HepG2 (cell line): ENCODE results near the gene FAM43A. TPM values are rescaled to one million over a fixed set of nuclear protein-coding genes. Genes with fewer than 3 reads are reported as not detected.

Experiments
- ATAC-seq: fragments of 200-7000 bp; cut with Tn5 transposase; 3 replicates; pipeline ENCODE4 v1.9.1; 2020; ENCODE audit warnings: mild to moderate bottlenecking, moderate library complexity
- BruUV-seq: library from RNA; stranded (reverse); fragments of 400-500 nt; replicated peaks from 2 replicates; lab custom pipeline; 2021; lab: Mats Ljungman, UMichigan
- CTCF ChIA-PET: fragments of 300-600 bp; formaldehyde crosslinking; extraction: SDS; loops from one replicate; lab custom pipeline; 2021; ENCODE audit warnings: low total read pairs, inconsistent platforms, low intra/inter-chr PET ratio; lab: Yijun Ruan, JAX
- POLR2A ChIA-PET: fragments of 350-600 bp; sonication (Branson Sonifier 250); formaldehyde crosslinking; loops from one replicate; lab custom pipeline; 2020; ENCODE audit warnings: antibody characterized with exemption, inconsistent platforms; lab: Yijun Ruan, JAX
- DNase-seq: peaks from one replicate; pipeline ENCODE4 v3.0.0-alpha.2; 2015; ENCODE audit warnings: low spot score
- FAIRE-seq: peaks from 3 replicates; lab custom pipeline; 2011; peaks lifted over from hg19 to GRCh38; lab: Jason Lieb, UNC
- H2AFZ ChIP-seq: one replicate; pipeline ENCODE4 v1.6.1; 2011; ENCODE audit warnings: low read length, inconsistent platforms
- H3K27ac ChIP-seq: fragments of 300-600 bp; 3 replicates; pipeline ENCODE4 v1.8.0; 2011; ENCODE audit warnings: mixed run types, mild to moderate bottlenecking, mixed read lengths, low read length, inconsistent platforms; ENCODE audit not compliant: insufficient read depth; ENCODE audit errors: extremely low read length
- H3K27me3 ChIP-seq, 2 experiments: fragments of 200-600 bp in 1 of 2; 2 replicates in 1 of 2; 3 replicates in 1 of 2; pipeline versions ENCODE4 v1.6.0 to v1.8.0; 2011; ENCODE audit warnings: low read length in 2 of 2, mild to moderate bottlenecking in 2 of 2, moderate library complexity in 2 of 2, inconsistent platforms in 1 of 2; ENCODE audit not compliant: insufficient read depth in 2 of 2, control insufficient read depth in 1 of 2
- H3K36me3 ChIP-seq, 2 experiments: fragments of 200-600 bp in 1 of 2; replicated peaks in 1 of 2; 2 replicates in 1 of 2; 3 replicates in 1 of 2; pipeline versions ENCODE4 v1.5.1 to v1.8.0; 2011; ENCODE audit warnings: low read length in 2 of 2, inconsistent platforms in 1 of 2; ENCODE audit not compliant: insufficient read depth in 2 of 2, control insufficient read depth in 1 of 2
- H3K4me1 ChIP-seq: 2 replicates; pipeline ENCODE4 v1.5.1; 2012; ENCODE audit warnings: low read length, inconsistent platforms; ENCODE audit not compliant: insufficient read depth
- H3K4me2 ChIP-seq: 2 replicates; pipeline ENCODE4 v1.6.0; 2011; ENCODE audit warnings: low read depth, low read length, inconsistent platforms
- H3K4me3 ChIP-seq, 3 experiments: fragments of 200-600 bp in 1 of 3; sonication (generic), shearing (Covaris generic) in 1 of 3; replicated peaks in 1 of 3; 2 replicates each; pipeline ENCODE4 v1.5.1; 2011 to 2016; ENCODE audit warnings: low read length in 3 of 3, inconsistent platforms in 2 of 3, low read depth in 2 of 3, mild to moderate bottlenecking in 2 of 3, control low read depth in 1 of 3, mixed read lengths in 1 of 3; ENCODE audit not compliant: insufficient read depth in 1 of 3
- H3K79me2 ChIP-seq: one replicate; pipeline ENCODE4 v1.6.1; 2011; ENCODE audit warnings: low read length, inconsistent platforms; ENCODE audit not compliant: insufficient read depth
- H3K9ac ChIP-seq: 2 replicates; pipeline ENCODE4 v1.6.0; 2011; ENCODE audit warnings: mild to moderate bottlenecking, low read depth, low read length, inconsistent platforms; ENCODE audit not compliant: insufficient read depth
- H3K9me3 ChIP-seq: 2 replicates; pipeline ENCODE4 v1.5.1; 2012; ENCODE audit warnings: mild to moderate bottlenecking, low read length
- H4K20me1 ChIP-seq: 2 replicates; pipeline ENCODE4 v1.6.0; 2011; ENCODE audit warnings: inconsistent platforms, mild to moderate bottlenecking, low read length, moderate library complexity; ENCODE audit not compliant: insufficient read depth
- HNF1A ChIP-seq, 2 experiments: sonication (generic) in 1 of 2; formaldehyde crosslinking in 1 of 2; IDR thresholded peaks; 2 replicates each; pipeline versions ENCODE4 v1.4.0 to v1.6.1; 2016 to 2020; ENCODE audit warnings: borderline replicate concordance in 1 of 2, low read depth in 1 of 2, mild to moderate bottlenecking in 1 of 2, missing genetic modification reagents in 1 of 2
- HNF4A ChIP-seq: sonication (generic); formaldehyde crosslinking; IDR thresholded peaks from 2 replicates; pipeline ENCODE4 v1.4.0; 2020; ENCODE audit warnings: missing genetic modification reagents
- HNF4G ChIP-seq, 2 experiments: sonication (generic) in 1 of 2; formaldehyde crosslinking in 1 of 2; IDR thresholded peaks; 2 replicates each; pipeline versions ENCODE4 v1.4.0 to v1.6.1; 2011 to 2020; ENCODE audit warnings: borderline replicate concordance in 2 of 2, low read depth in 2 of 2, mild to moderate bottlenecking in 2 of 2, low read length in 1 of 2, missing genetic modification reagents in 1 of 2, moderate library complexity in 1 of 2
- KDM1A ChIP-seq: IDR thresholded peaks from 2 replicates; pipeline ENCODE4 v1.6.1; 2016; ENCODE audit warnings: missing compliant biosample characterization
- KDM3A ChIP-seq: IDR thresholded peaks from 2 replicates; pipeline ENCODE4 v1.6.1; 2018; ENCODE audit warnings: low read depth, missing compliant biosample characterization
- MTA1 ChIP-seq: sonication (generic); formaldehyde crosslinking; IDR thresholded peaks from 2 replicates; pipeline ENCODE4 v1.4.0; 2020; ENCODE audit warnings: missing genetic modification reagents, mild to moderate bottlenecking, borderline replicate concordance
- MZF1 ChIP-seq: sonication (generic); formaldehyde crosslinking; IDR thresholded peaks from 2 replicates; pipeline ENCODE4 v1.8.1; 2023; ENCODE audit warnings: mild to moderate bottlenecking, missing genetic modification reagents, borderline replicate concordance
- WGBS: methylation state at CpG from one replicate; pipeline ENCODE4 v1.1.6; 2017; ENCODE audit warnings: low lambda C conversion rate; 5-methylcytosine and 5-hydroxymethylcytosine counted together
- in situ Hi-C: cut with HindIII; loops from 2 replicates; pipeline ENCODE4 v1.10.0; 2017; ENCODE audit warnings: low pct_unique_long_range_greater_than_20kb; ENCODE audit not compliant: extremely low pct_ligation_motif_present
- intact Hi-C: fragments of 100-400 bp; cut with micrococcal nuclease; formaldehyde crosslinking; loops from one replicate; pipeline ENCODE4 v1.10.0; 2022; ENCODE audit not compliant: unreplicated experiment
- polyA plus RNA-seq, 8 experiments: library from polyadenylated mRNA; depleted of rRNA in 3 of 8; stranded (reverse) in 7 of 8; unstranded in 1 of 8; fragments of >200 nt; fragmentation: Illumina TruSeq in 4 of 8; extraction: Trizol in 4 of 8; gene quantifications; 2 replicates each; pipeline versions ENCODE4 v1.2.1 to v1.2.3, GENCODE V29; 2011 to 2016; ENCODE audit warnings: low read depth in 4 of 8, missing spikeins in 1 of 8, mixed read lengths in 1 of 8; ENCODE audit not compliant: insufficient read depth in 1 of 8
- total RNA-seq, 5 experiments: library from RNA; depleted of rRNA; stranded (reverse); fragments of >200 nt; fragmentation: Illumina TruSeq; extraction: Trizol; gene quantifications; 2 replicates each; pipeline ENCODE4 v1.2.3, GENCODE V29; 2016; ENCODE audit warnings: low read depth in 1 of 5
- TF ChIP-seq, protein P1 (sequence below): sonication (generic); formaldehyde crosslinking; IDR thresholded peaks from 2 replicates; pipeline ENCODE4 v1.4.0; 2020; ENCODE audit warnings: missing genetic modification reagents
- TF ChIP-seq, protein P2 (sequence below): sonication (generic); formaldehyde crosslinking; IDR thresholded peaks from 2 replicates; pipeline ENCODE4 v1.5.0; 2020; ENCODE audit warnings: mild to moderate bottlenecking, missing genetic modification reagents, moderate library complexity

Gene FAM43A
- total and polyA plus RNA-seq, 2 of the 13 experiments (the other 11 are each of a cell fraction or from before 2014, with no cell fraction given): 0.91 to 1.8 TPM

GRCh38 chr3:194640829-194641228 lies 44.9 kb upstream of the FAM43A start:
- in situ Hi-C loops: no loop called here
- no peak overlapping the region for H3K4me2 ChIP-seq
- H2AFZ ChIP-seq: no peak overlapping the region
- 76% methylated on average over 7 of the region's 7 CpGs for WGBS
- peaks cover 5 to 29% of the 10 kb centered on the region in 2 experiments; a peak in 4 of 5 replicates for H3K36me3 ChIP-seq
- ATAC-seq (peak; percentile 90), DNase-seq (peak; percentile 46)
- BruUV-seq: no TSS peak
- no peaks in the 10 kb centered on the region for H4K20me1 ChIP-seq
- H3K27ac ChIP-seq: no peak overlapping the region
- CTCF ChIA-PET: no interaction called here
- TF ChIP-seq, protein P1, sequence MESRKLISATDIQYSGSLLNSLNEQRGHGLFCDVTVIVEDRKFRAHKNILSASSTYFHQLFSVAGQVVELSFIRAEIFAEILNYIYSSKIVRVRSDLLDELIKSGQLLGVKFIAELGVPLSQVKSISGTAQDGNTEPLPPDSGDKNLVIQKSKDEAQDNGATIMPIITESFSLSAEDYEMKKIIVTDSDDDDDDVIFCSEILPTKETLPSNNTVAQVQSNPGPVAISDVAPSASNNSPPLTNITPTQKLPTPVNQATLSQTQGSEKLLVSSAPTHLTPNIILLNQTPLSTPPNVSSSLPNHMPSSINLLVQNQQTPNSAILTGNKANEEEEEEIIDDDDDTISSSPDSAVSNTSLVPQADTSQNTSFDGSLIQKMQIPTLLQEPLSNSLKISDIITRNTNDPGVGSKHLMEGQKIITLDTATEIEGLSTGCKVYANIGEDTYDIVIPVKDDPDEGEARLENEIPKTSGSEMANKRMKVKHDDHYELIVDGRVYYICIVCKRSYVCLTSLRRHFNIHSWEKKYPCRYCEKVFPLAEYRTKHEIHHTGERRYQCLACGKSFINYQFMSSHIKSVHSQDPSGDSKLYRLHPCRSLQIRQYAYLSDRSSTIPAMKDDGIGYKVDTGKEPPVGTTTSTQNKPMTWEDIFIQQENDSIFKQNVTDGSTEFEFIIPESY: peak; percentile 59
- TF ChIP-seq, protein P2, sequence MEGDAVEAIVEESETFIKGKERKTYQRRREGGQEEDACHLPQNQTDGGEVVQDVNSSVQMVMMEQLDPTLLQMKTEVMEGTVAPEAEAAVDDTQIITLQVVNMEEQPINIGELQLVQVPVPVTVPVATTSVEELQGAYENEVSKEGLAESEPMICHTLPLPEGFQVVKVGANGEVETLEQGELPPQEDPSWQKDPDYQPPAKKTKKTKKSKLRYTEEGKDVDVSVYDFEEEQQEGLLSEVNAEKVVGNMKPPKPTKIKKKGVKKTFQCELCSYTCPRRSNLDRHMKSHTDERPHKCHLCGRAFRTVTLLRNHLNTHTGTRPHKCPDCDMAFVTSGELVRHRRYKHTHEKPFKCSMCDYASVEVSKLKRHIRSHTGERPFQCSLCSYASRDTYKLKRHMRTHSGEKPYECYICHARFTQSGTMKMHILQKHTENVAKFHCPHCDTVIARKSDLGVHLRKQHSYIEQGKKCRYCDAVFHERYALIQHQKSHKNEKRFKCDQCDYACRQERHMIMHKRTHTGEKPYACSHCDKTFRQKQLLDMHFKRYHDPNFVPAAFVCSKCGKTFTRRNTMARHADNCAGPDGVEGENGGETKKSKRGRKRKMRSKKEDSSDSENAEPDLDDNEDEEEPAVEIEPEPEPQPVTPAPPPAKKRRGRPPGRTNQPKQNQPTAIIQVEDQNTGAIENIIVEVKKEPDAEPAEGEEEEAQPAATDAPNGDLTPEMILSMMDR (CRISPR knock-in tag): peak; percentile 33; the same call in 1 of the 2 replicates
- TF ChIP-seq MTA1 (CRISPR knock-in tag) (no peak), HNF4A (peak; percentile 37; the same call in 1 of the 2 replicates), HNF4G (IDR thresholded peaks at IDR 0.05; ENCODE audit: borderline replicate concordance, low read depth, low read length) (0 out of 2 replicates have a peak, but pooled peaks have one; percentile 28), HNF4G (CRISPR knock-in tag; IDR thresholded peaks at IDR 0.05; ENCODE audit: borderline replicate concordance, low read depth) (no peak), KDM3A (CRISPR knock-in tag) (no peak), MZF1 (CRISPR knock-in tag) (no peak), HNF1A (IDR thresholded peaks at IDR 0.05; ENCODE audit: low read depth) (no peak), HNF1A (CRISPR knock-in tag; IDR thresholded peaks at IDR 0.05; ENCODE audit: borderline replicate concordance) (no peak), KDM1A (CRISPR knock-in tag) (no peak)
- TF ChIP-seq, all 625 proteins: peak for 4
- H3K4me3 ChIP-seq: no peak overlapping the region
- no peaks in the 10 kb centered on the region for H3K79me2 ChIP-seq
- H3K9ac ChIP-seq: no peak overlapping the region
- POLR2A ChIA-PET: no interaction called here
- H3K4me1 ChIP-seq: no peaks in the 10 kb centered on the region
- no peaks in the 10 kb centered on the region for H3K9me3 ChIP-seq
- no peaks in the 10 kb centered on the region; a peak in 1 of 5 replicates for H3K27me3 ChIP-seq
- intact Hi-C loops: no loop called here
- FAIRE-seq: peak; percentile 64
